Glutamatergic neuron (in vitro differentiated cells): ENCODE data around the gene CCNL2. TPM values are rescaled to one million over a fixed set of nuclear protein-coding genes. Genes with fewer than 3 reads are reported as not detected.
"Not testable (repeated sequence)": the region's sequence is repeated elsewhere in the genome, so short reads cannot be mapped to it uniquely, and the experiment has no call there.

Source experiments
- DNase-seq: peaks from one replicate; pipeline ENCODE4 v3.0.0; 2022
- H3K27ac Mint-ChIP-seq: one replicate; pipeline ENCODE4 v1.8.0; 2020; ENCODE audit warnings: mild to moderate bottlenecking, mixed read lengths, inconsistent platforms; ENCODE audit not compliant: unreplicated experiment
- H3K27me3 Mint-ChIP-seq: one replicate; pipeline ENCODE4 v1.8.0; 2020; ENCODE audit warnings: mild to moderate bottlenecking, moderate library complexity, mixed read lengths, inconsistent platforms; ENCODE audit not compliant: unreplicated experiment
- H3K36me3 Mint-ChIP-seq: one replicate; pipeline ENCODE4 v1.8.0; 2020; ENCODE audit warnings: mild to moderate bottlenecking, mixed read lengths, inconsistent platforms; ENCODE audit not compliant: unreplicated experiment
- H3K4me1 Mint-ChIP-seq: one replicate; pipeline ENCODE4 v1.8.0; 2020; ENCODE audit warnings: mild to moderate bottlenecking, low read depth, mixed read lengths, inconsistent platforms; ENCODE audit not compliant: unreplicated experiment
- H3K4me3 Mint-ChIP-seq: one replicate; pipeline ENCODE4 v1.8.0; 2020; ENCODE audit warnings: mild to moderate bottlenecking, mixed read lengths, inconsistent platforms; ENCODE audit not compliant: unreplicated experiment
- H3K9me3 Mint-ChIP-seq: one replicate; pipeline ENCODE4 v1.8.0; 2020; ENCODE audit warnings: mild to moderate bottlenecking, moderate library complexity, mixed read lengths, inconsistent platforms; ENCODE audit not compliant: unreplicated experiment
- CTCF ChIP-seq: fragments of 200-600 bp; sonication (generic); IDR thresholded peaks from one replicate; pipeline ENCODE4 v1.5.0; 2021; ENCODE audit not compliant: partially characterized antibody, unreplicated experiment
- total RNA-seq: library from RNA; stranded (reverse); fragmentation: NEBNext Ultra II Directional; extraction: Animal tissue kit (Norgen Biotek cat#: 25700); gene quantifications from one replicate; pipeline ENCODE4 v1.2.1, GENCODE V29; 2021; ENCODE audit not compliant: unreplicated experiment

CCNL2 gene
- total RNA-seq, 1 donor from 2014 or later = 394 TPM

GRCh38 chr1:1406101-1406820 lies 7.1 kb upstream of the CCNL2 start:
- TF ChIP-seq CTCF = no peak
- Mint-ChIP-seq H3K4me1 (peaks cover 17% of the 10 kb centered on the region), H3K27ac (peak overlapping the region; percentile 68), H3K36me3 (no peaks in the 10 kb centered on the region), H3K4me3 (peak overlapping the region; percentile 90), H3K9me3 (peaks cover 17% of the 10 kb centered on the region), H3K27me3 (peaks cover 12% of the 10 kb centered on the region)
- no peak for DNase-seq

GRCh38 chr1:1403653-1404052 lies 4.5 kb upstream of the CCNL2 start:
- H3K27ac Mint-ChIP-seq = peak overlapping the region; percentile 70
- TF ChIP-seq CTCF = no peak
- no peak for DNase-seq
- peak overlapping the region; percentile 32 for H3K4me3 Mint-ChIP-seq
- H3K36me3 Mint-ChIP-seq = no peaks in the 10 kb centered on the region
- peaks cover 8% of the 10 kb centered on the region for H3K27me3 Mint-ChIP-seq
- H3K9me3 Mint-ChIP-seq = peaks cover 21% of the 10 kb centered on the region
- H3K4me1 Mint-ChIP-seq = peaks cover 8% of the 10 kb centered on the region

- H3K4me1 Mint-ChIP-seq, H3K36me3 Mint-ChIP-seq, H3K4me3 Mint-ChIP-seq, DNase-seq, H3K27me3 Mint-ChIP-seq: not testable (repeated sequence)
- H3K9me3 Mint-ChIP-seq = peaks cover 24% of the 10 kb centered on the region
- peak overlapping the region; percentile 70 for H3K27ac Mint-ChIP-seq
Observed at GRCh38 chr1:1402901-1403392, 3.8 kb upstream of the CCNL2 start.

GRCh38 chr1:1402072-1402900 lies 3.2 kb upstream of the CCNL2 start:
- Mint-ChIP-seq H3K27ac (peak overlapping the region; percentile 10), H3K27me3 (peaks cover 5% of the 10 kb centered on the region), H3K9me3 (peaks cover 24% of the 10 kb centered on the region), H3K4me1 (peaks cover 5% of the 10 kb centered on the region), H3K4me3 (peak overlapping the region; percentile 52), H3K36me3 (no peaks in the 10 kb centered on the region)
- peak; percentile 66 for DNase-seq
- TF ChIP-seq CTCF = peak; percentile 47

- Mint-ChIP-seq H3K36me3 (no peaks in the 10 kb centered on the region), H3K4me3 (peak overlapping the region; percentile 69)
Observed at GRCh38 chr1:1401457-1402010, 2.4 kb upstream of the CCNL2 start.

More at GRCh38 chr1:1401457-1402010, 2.4 kb upstream of the CCNL2 start:
- Mint-ChIP-seq H3K4me1 (peaks cover 5% of the 10 kb centered on the region), H3K27ac (peak overlapping the region; percentile 17), H3K9me3 (peaks cover 24% of the 10 kb centered on the region), H3K27me3 (peaks cover 3% of the 10 kb centered on the region)
- no peak for DNase-seq
- TF ChIP-seq CTCF = no peak
